OCI-LY3 (cell line): ENCODE results near the gene MARCHF4.

ENCODE experiments used
- H2AFZ ChIP-seq: fragments of 200-600, 300-600 bp; shearing (Covaris generic); 2 replicates; pipeline ENCODE4 v1.6.0; 2014; ENCODE audit warnings: antibody characterized with exemption, low read depth, low read length
- H3K27ac ChIP-seq: fragments of 200-600, 300-600 bp; sonication (generic); 2 replicates; pipeline ENCODE4 v1.5.1; 2014; ENCODE audit warnings: mild to moderate bottlenecking, low read length, moderate library complexity, mixed read lengths
- H3K27me3 ChIP-seq: fragments of 200-600, 300-600 bp; sonication (generic); 2 replicates; pipeline ENCODE4 v1.6.1; 2014; ENCODE audit warnings: low read depth, low read length, mixed read lengths
- H3K36me3 ChIP-seq: fragments of 200-600, 300-600 bp; sonication (generic); replicated peaks from 2 replicates; pipeline ENCODE3; 2014; ENCODE audit warnings: low read depth, low read length, mixed read lengths
- H3K4me1 ChIP-seq: fragments of 300-600, 200-600 bp; sonication (generic); 2 replicates; pipeline ENCODE4 v1.6.1; 2014; ENCODE audit warnings: low read length, mixed read lengths
- H3K4me2 ChIP-seq: fragments of 200-600, 300-600 bp; sonication (generic); 2 replicates; pipeline ENCODE4 v1.6.1; 2014; ENCODE audit warnings: low read length, mixed read lengths
- H3K4me3 ChIP-seq: fragments of 300-600, 200-600 bp; sonication (generic); 2 replicates; pipeline ENCODE4 v1.5.1; 2014; ENCODE audit warnings: antibody characterized with exemption, mild to moderate bottlenecking, low read length, moderate library complexity
- H3K79me2 ChIP-seq: fragments of 300-600, 200-600 bp; shearing (Covaris generic); 2 replicates; pipeline ENCODE4 v1.6.1; 2014; ENCODE audit warnings: mild to moderate bottlenecking, low read length, mixed read lengths
- H3K9ac ChIP-seq: fragments of 300-600, 200-600 bp; shearing (Covaris generic); 2 replicates; pipeline ENCODE4 v1.6.0; 2014; ENCODE audit warnings: mild to moderate bottlenecking, low read length, moderate library complexity
- H3K9me3 ChIP-seq: fragments of 200-600, 300-600 bp; shearing (Covaris generic); 2 replicates; pipeline ENCODE4 v1.6.1; 2014; ENCODE audit warnings: low read length, mixed read lengths; ENCODE audit not compliant: insufficient read depth
- H4K20me1 ChIP-seq: fragments of 200-600, 300-600 bp; sonication (generic); 2 replicates; pipeline ENCODE4 v1.6.1; 2016; ENCODE audit warnings: low read length, mixed read lengths; ENCODE audit not compliant: insufficient read depth
- CTCF ChIP-seq: fragments of 200-600, 300-600 bp; sonication (generic); IDR thresholded peaks from 2 replicates; pipeline ENCODE4 v1.5.1; 2014; ENCODE audit warnings: antibody characterized with exemption, low read length, low read depth
- EZH2phosphoT487 ChIP-seq: fragments of 200-600 bp; shearing (Covaris generic); IDR thresholded peaks from 2 replicates; pipeline ENCODE4 v1.6.1; 2018; ENCODE audit warnings: antibody characterized with exemption, mixed run types, low read depth

MARCHF4 gene

GRCh38 chr2:216372761-216373291, 543 bp upstream of the MARCHF4 start:
- no peaks in the 10 kb centered on the region for H3K79me2 ChIP-seq
- H4K20me1 ChIP-seq, result no peaks in the 10 kb centered on the region
- H3K9ac ChIP-seq, result no peak overlapping the region
- no peak overlapping the region for H2AFZ ChIP-seq
- no peaks in the 10 kb centered on the region for H3K9me3 ChIP-seq
- peaks cover 16% of the 10 kb centered on the region for H3K27me3 ChIP-seq
- H3K4me1 ChIP-seq, result peaks cover 9% of the 10 kb centered on the region
- TF ChIP-seq EZH2phosphoT487 (no peak), CTCF (no peak)
- no peak overlapping the region for H3K27ac ChIP-seq
- H3K4me2 ChIP-seq, result no peak overlapping the region
- H3K36me3 ChIP-seq, result no peaks in the 10 kb centered on the region
- no peak overlapping the region for H3K4me3 ChIP-seq

- Histone ChIP-seq H3K27ac (no peak overlapping the region), H3K9ac (no peak overlapping the region), H3K4me3 (no peak overlapping the region), H3K4me1 (peaks cover 7% of the 10 kb centered on the region), H3K4me2 (no peak overlapping the region), H4K20me1 (no peaks in the 10 kb centered on the region), H3K79me2 (no peaks in the 10 kb centered on the region), H3K36me3 (no peaks in the 10 kb centered on the region), H3K9me3 (no peaks in the 10 kb centered on the region), H3K27me3 (peaks cover 23% of the 10 kb centered on the region), H2AFZ (no peak overlapping the region)
- no peak for TF ChIP-seq EZH2phosphoT487
- TF ChIP-seq CTCF, result no peak
Observed at GRCh38 chr2:216370961-216371712, 1.1 kb downstream of the MARCHF4 start.

- H3K9ac ChIP-seq, result no peak overlapping the region
- H2AFZ ChIP-seq, result no peak overlapping the region
- no peaks in the 10 kb centered on the region for H3K36me3 ChIP-seq
- no peaks in the 10 kb centered on the region for H3K79me2 ChIP-seq
- no peaks in the 10 kb centered on the region for H4K20me1 ChIP-seq
- H3K4me1 ChIP-seq, result peaks cover 7% of the 10 kb centered on the region
- H3K4me3 ChIP-seq, result no peak overlapping the region
- H3K27me3 ChIP-seq, result peaks cover 25% of the 10 kb centered on the region
- H3K9me3 ChIP-seq, result no peaks in the 10 kb centered on the region
- TF ChIP-seq EZH2phosphoT487 (no peak), CTCF (no peak)
- H3K4me2 ChIP-seq, result no peak overlapping the region
- H3K27ac ChIP-seq, result no peak overlapping the region
Observed at GRCh38 chr2:216369821-216370220, 2.5 kb downstream of the MARCHF4 start.

- Histone ChIP-seq H3K4me3 (no peak overlapping the region), H3K9me3 (no peaks in the 10 kb centered on the region), H3K27me3 (peaks cover 25% of the 10 kb centered on the region), H3K27ac (no peak overlapping the region), H3K9ac (no peak overlapping the region), H2AFZ (no peak overlapping the region), H3K4me2 (no peak overlapping the region), H3K36me3 (no peaks in the 10 kb centered on the region), H3K4me1 (no peaks in the 10 kb centered on the region), H4K20me1 (no peaks in the 10 kb centered on the region), H3K79me2 (no peaks in the 10 kb centered on the region)
- TF ChIP-seq CTCF (no peak), EZH2phosphoT487 (no peak)
Observed at GRCh38 chr2:216366777-216367471, 5.4 kb downstream of the MARCHF4 start.
